Loucy (cell line): ENCODE results near the gene GPRC6A.

Experiments used
- CTCF ChIP-seq: fragments of 200-600 bp; sonication (generic); conservative IDR thresholded peaks from 2 replicates; pipeline ENCODE4 v1.5.1; 2014; ENCODE audit warnings: mild to moderate bottlenecking, antibody characterized with exemption, low read length
- EZH2phosphoT487 ChIP-seq: fragments of 200-600 bp; IDR thresholded peaks from 2 replicates; pipeline ENCODE4 v1.6.1; 2018; ENCODE audit warnings: antibody characterized with exemption, mild to moderate bottlenecking, moderate library complexity, borderline replicate concordance

GRCh38 chr6:116827561-116828240 lies 1.2 kb downstream of the GPRC6A start:
- TF ChIP-seq CTCF: no peak
- TF ChIP-seq EZH2phosphoT487: no peak
